Putamen (tissue), 1 donor: ENCODE results near the gene CDHR2.
"Not testable (repeated sequence)": the region's sequence is repeated elsewhere in the genome, so short reads cannot be mapped to it uniquely, and the experiment has no call there.

Source experiments
- DNase-seq: peaks from one replicate; pipeline ENCODE4 v3.0.0-alpha.2; 2016; ENCODE audit warnings: low spot score

The CDHR2 gene

DNA sequence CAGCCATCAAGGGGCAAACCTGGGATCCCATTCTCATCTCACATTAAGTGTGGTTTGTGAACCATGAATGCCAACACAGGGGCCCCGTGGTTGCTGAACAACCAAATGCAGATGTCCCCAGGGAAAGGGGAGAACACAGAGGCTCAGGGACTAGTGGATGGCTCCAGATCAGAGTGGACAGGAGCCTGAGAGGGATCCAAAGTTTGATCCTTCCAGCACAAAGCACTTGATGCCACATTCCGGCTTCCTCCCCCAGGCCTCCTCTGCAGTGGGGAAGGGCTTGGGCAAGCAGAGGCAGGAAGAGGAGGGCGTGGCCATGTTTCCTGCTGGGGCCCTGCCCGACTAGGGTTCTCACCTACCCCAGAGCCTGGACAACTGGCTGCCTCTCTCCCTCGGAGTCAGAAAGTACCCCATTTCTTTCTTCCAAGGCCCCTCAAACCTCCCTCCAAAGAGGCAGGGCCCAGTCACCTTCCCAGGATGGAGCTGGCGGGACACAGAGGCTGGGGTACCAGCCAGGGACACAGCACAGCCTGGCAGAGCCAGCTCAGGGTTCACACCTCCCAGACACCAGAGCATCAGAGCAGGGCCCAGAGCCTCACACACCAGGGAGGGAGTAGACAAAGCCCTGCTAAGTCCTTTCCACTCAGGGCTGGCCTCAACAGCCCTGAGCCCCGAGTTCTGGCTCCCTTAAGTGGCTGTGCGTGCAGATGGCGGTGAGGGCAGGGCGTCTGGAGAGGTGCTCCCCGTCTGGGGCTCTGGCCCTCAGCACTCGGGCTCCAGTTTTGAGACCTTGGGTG lies 7.6 kb upstream of the CDHR2 start:
- DNase-seq: no peak

DNA sequence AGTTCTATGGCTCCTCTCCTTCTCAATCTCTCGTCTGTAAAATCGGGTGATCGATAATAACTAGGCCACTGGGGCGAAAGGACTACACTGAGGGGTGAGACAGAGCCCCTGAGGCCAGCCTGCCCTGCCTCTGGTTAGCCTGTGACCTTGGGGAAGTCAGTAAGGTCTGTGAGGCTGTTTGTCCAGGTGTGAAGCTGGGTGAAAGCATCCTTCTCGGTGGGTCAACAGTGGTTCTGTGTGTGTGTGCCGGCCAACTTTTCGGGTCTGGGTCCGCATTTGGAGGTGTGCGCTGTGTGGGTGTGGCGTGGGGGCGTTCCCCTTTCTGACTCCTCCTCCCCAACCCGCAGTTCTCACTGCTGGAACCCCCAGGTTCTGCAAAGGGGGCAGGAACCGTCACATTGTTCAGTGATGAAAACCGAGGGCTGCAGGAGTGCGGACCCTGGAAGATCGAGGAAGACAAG lies 7.0 kb upstream of the CDHR2 start:
- no peak for DNase-seq

DNA sequence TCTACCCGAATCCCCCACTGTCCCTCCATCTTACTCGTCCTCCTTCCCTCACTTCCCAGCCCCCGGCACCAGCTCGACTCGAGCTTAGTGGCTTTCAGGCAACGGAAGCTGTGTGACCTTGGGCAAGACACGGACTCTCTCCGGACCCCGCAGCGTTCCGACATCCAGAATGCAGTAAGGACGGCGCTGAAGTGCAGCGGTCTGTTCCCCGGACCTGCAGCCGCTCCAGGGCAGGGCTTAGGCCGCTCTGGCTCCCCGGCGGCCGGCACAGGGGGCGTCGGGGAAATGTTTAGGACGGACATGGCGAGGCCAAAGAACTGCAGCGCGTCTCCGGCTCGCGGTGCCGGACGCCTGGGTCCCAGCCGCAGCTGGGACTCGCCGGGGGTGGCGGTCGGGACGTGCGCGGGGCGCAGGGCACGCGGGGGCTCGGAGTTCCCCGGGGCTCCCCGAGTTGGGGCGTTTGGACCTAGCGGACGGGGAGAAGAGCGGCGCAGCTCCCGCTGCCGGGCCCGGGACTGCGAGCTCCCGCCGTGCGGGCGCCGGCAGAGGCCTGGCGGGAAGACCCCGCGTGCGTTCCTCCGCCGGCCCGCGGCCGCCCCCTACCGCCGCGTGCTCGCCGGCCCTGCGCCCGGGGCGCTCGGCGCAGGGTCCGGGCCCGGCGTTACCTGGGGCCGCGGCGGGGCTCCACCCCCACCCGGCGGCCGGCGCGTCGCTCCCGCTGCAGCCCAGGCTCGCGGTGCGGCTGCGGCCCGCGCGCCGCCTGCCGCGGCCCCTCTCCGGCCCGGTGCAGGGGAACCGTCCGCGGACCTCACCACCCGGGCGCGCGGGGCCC lies 6.3 kb upstream of the CDHR2 start:
- no peak for DNase-seq

DNA sequence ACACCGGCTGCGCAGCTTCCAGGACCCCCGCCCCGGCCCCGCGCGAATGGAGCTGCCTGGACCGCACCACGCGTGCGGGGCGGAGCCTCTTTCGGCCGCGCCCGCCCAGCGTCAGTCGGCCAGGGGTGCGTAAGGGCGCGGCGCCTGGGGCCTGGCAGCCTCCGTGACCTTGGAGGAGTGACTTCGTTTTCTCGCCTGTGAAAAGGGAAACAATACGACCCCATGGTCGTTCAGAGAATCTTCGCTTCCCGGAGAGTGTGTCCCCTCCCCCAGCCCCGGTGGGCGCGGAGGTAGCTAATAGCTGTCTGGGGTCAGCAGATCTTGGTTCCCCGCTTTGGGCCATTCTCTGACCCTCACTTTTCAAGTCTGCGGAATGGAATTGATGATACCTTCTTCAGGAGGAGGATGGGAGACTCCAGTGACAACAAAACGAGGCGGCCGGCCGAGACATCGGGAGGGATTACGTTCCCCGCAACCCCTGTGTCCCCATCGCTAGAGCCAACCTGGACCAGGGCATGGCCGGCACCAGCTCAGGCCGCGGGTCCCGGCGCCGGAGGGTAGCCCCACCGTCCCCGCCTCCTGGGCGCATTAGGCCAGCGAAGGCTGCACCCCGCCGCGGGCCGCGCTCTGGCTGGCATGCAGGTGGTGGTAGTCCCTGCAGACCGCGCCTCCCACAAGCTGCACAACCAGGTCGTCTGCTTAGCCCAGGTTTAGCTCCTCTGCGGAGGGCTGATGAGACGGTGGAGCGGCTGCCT lies 5.5 kb upstream of the CDHR2 start:
- peak; percentile 65 for DNase-seq

DNA sequence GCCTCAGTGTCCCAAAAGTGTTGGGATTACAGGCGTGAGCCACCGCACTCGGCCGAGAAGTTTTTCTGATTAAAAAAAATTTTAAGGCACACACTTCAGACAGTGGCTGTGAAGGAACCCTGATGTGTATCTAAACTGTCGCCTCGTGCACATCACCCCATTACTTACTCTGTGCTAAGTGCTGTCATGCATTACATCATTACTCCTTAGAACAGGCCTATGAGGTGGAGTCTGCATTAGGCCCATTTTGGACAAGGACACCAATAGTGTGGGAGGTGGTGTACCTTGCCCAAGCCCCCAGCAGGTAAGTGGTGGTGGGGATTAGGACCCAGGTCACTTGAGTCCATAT lies 3.8 kb upstream of the CDHR2 start:
- no peak for DNase-seq

DNA sequence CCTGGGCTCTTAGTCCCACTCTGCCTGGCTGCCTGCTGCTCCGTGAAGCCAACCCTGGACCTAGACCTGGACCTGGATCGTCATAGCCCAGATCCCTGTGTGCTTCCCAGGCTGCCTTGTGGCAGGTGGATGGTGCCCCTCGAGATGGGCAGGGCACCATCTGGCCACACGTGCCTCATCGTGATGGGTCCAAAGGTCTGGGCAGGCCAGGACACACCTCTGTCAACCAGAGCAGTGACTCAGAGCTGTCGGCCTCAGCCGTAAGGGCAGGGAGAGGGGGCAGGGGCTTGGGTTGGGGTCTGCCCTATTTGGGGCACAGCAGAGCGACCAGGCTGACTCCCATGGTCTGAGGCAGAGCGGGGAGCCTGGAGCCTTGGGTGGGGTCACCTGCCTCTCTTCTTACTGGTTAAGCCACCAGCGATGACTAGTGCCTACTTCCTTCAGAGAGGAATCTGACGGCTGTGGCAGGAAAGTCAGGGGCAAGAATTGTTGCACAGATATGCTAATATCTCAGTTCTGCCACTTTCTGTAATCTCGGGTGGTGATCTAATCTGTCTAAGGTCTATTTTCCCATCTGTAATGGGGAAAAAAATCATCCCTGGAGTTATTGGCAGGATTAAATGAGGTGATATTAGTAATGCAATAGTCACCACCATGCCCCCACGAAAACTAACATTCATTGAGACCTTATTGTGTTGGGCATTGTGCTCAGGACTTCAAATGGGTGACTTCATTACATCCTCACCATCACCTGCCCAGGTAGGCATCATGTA lies 3.2 kb upstream of the CDHR2 start:
- no peak for DNase-seq

DNA sequence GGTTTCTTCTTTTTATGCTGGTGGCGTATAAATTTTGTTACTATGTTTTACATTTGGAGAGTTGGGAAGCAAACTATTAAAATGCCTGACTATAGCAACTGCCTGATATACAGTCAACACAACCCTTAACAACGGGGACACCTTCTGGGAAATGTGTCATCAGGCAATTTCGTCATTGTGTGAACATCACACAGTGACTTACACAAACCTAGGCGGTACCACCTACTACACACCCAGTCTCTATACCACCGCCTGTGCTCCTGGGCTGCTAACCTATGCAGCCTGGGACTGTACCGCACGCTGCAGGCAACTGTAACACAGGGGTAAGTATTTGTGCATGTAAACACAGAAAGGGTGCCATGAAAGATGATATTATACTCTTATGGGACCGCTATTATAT lies 1.3 kb upstream of the CDHR2 start:
- no peak for DNase-seq

DNA sequence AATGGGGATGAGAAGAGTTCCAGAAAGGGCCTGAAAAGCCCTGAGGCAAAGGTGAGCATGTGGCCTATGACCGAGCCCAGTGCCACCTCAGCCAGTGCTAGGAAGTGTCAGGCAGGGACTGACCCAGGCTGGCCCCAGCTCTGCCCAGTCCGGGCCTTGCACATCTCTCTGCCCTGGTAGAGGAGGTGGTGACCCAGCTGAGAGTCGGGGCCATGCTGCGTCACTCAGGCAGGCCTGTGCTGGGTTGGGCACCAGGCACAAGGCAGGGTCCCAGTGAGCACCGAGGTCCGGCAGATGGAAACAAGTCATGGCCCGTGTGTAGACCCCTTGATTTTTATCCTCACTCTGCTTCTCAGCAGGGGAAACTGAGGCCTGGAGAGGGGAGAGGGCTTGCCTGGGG lies 729 bp downstream of the CDHR2 start:
- no peak for DNase-seq

DNA sequence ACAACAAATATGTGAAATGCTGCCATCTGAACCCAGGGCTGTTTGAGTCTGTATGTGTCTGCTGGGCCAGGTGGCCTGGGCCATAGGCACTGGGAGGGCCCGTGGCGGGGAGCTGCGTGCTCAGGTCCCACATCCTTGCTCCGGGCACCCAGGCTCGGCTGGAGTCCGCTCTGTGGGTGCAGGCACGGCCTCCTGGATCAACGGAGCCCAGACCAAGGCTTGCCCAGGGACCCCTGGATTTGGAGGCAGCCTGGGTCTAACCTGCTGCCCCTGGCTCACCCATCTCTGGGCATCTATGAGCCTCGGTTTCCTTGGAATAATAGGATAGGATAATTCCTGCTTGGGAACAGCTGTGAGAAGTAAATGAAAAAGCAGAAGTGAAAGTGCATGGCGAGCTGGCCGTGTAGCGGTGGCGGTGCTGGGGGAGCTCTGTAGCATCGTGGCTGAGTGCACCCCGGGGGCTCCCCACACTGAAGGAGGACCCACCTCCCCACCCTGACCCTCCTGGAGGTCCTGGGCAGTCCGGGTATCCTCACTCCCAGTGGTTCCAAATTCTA lies 1.2 kb downstream of the CDHR2 start:
- no peak for DNase-seq

DNA sequence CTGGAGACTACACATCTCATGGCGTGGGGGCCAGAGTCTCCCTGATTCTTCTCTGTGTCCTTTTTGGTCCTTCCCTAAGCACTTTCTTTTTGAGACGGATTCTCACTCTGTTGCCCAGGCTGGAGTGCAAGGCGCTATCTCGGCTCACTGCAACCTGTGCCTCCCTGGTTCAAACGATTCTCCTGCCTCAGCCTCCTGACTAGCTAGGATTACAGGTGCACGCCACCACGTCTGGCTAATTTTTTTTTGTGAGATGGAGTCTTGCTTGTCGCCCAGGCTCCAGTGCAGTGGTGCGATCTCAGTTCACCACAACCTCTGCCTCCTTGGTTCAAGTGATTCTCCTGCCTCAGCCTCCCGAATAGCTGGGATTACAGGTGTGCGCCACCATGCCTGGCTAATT lies 1.8 kb downstream of the CDHR2 start:
- DNase-seq: not testable (repeated sequence)

DNA sequence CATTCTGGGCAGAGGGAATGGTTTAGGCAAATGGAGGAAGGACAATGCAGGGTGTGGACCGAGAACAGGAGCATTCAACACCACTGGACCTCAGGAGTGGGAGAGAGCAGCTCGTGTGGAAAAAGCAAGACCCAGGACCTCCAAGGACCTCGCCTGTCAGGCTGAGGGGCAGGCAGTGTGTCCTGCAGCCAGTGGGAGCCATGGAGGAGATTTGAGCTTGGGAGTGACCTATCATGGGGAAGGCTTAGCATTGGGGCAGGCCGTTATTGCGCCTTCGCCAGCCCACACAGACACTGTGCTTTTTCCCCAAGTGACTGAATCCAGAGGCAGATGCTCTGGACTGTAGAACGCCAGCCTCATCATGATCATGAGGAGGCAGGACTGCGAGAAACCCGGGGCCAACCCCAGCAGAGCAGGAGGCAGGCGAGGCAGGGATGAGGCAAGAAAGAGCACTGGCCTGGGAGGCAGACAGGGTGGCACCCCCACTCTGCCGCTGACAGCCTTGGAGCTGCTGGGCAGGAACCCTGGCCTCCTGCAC lies 3.3 kb downstream of the CDHR2 start:
- no peak for DNase-seq

DNA sequence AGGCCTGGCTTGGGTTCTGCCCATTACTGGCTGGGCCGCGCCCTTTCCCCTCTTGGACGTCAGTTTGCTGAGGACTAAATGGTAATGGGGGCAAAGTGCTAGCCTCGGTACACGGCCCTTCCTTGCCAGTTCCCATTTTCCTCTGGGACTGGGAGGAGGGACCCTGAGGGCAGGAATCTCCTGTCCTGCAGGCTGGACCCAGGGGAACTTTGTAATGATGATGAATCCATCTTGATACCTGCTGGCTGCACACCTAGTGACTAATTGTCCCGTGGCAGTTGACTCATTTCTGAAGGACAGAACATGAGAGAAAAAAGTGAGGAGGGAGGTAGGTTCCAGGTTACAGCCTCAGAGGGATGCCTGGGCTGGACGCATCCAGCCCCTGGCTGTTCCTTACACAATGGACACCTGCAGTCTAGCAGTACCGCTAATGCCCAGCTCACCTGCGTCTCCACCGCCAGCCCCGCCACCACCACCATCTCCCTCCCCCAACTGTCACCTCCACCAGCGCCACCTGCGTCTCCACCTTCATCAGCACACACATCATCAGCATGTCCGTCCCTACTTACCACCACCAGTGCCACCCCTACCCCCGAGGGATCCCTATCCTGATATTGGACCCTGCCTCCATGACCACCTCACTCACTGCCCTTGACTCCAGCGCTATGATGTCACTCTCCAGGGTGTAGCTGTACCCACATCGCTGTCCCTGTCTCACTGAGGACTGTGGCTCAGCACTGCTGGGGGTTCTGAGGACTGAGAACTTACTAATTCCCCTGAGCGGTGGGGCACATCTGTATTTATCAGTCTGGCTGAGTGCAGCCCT lies 4.3 kb downstream of the CDHR2 start:
- no peak for DNase-seq

DNA sequence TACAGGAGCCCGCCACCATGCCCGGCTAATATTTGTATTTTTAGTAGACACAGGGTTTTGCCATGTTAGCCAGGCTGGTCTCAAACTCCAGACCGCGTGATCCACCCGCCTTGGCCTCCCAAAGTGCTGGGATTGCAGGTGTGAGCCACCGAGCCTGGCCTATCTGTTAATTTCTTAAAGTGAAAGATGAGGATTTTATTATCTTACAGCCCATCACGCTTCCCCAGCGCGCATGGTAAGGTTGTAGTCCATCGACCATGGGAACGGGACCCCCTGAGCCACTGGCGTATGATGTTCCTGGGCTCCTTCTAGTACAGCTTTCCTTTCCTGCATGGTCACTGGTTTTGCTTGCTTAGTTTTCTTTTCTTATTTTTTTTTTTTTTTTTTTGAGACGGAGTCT lies 8.7 kb downstream of the CDHR2 start:
- no peak for DNase-seq

DNA sequence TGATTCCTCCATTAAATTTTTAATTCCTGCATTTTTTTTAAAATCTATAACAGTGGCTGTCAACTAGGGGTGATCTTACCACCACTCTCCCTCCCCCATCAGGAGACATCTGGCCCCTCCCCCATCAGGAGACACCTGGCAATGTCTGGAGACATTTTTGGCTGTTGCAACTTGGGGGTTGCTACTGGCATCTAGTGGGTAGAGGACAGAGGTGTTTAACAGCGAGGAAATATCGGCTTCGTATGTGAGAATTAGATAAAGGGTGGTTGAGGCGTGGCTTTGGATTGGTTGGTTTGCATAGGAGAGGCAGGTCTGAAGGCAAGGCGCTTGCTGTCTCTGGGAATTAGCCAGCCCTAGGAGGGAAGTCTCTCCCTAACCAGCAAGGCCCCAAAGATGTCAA lies 10.5 kb downstream of the CDHR2 start:
- DNase-seq: no peak

DNA sequence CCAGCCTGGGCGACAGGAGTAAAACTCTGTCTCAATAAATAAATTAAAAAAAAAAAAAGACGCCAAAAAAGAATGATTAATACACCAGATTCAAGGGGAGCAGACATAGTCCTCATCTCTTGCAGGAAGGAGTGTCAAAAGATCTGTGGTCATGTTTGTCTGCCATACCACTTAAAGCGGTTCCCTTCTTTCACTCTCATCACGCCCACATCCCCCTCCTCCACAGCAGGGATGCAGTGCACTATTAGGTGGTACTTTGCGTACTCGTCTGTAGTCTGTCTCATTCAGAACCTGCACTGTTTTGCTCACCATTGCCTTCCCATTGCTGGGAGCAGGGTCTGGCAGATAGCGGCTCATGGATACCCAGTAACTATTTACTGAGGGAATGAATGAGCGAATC lies 11.2 kb downstream of the CDHR2 start:
- no peak for DNase-seq

DNA sequence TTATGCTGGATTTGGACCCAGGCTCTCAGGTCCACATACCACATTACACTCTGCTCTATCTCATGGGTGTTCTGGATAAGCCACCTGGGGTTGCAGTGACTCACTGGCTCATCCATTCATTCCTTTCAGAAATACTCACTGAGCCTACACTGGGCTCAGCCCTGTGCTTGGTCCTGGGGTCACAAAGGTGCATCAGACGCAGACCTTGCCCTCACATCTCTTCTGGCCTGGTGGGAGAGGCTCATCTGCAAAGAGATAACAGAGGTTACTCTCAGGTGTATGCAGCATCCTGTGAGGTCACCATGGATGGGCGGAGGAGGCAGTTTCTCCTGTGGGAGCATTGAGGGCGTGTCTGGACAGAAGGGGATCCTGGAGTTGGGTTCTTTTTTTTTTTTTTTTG lies 12.1 kb downstream of the CDHR2 start:
- no peak for DNase-seq

DNA sequence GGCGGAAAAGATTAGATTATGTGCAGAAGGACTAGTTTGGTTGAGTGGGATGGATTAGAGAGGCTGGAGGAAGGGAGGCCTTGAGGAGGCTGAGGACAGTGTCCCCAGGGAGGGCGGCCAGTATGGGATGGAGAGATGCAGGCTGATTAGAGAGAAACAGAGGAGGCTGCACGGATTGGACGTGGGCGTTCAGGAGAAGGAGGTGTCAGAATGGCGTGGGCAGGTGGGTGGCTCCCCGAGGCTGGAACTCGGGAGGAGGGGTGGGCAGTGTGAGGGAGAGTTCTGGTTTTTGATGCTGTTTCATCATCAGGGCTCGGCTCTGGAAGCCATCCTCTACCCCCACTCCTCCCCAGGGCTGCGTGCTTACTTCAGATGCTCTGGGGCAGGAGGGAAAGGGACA lies 13.0 kb downstream of the CDHR2 start:
- no peak for DNase-seq

DNA sequence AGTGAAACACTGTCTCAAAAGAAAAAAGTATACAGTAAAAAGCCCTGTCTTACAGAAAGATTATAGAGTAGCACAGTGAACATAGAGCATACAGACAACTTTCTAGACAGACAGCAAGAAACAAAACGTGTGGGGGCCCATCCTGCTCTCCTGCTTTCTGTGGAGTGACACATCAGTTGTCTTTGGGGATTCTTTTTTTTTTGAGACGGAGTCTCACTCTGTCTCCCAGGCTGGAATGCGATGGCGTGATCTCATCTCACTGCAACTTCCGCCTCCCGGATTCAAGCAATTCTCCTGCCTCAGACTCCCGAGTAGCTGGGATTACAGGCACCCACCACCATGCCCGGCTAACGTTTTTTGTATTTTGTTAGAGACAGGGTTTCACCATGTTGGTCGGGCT lies 14.9 kb downstream of the CDHR2 start:
- no peak for DNase-seq

DNA sequence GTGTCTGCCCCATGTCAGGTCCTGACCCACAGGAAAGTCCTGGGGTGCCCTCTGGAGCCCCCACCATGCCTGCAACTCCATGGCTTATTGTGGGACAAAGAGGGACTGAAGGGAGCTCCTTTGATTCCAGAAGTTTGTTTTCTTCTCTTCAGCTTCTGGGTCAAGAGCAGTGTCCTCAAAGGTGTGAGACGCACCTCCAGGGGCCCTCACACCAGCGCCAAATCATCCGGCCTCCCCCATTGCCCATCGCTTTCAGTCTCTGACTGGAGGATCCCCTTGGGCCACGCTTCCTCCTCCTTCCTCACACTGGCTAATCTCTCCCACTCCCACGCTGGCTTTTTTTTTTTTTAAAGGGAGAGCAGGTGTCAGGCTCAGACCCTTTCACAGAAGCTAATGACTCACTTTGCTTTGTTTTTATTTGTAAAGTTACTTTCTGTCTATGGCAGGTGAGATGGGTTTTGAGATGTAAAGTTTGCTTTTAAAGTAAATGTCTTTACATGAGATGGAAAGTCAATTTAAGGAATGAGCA lies 16.7 kb downstream of the CDHR2 start:
- no peak for DNase-seq

DNA sequence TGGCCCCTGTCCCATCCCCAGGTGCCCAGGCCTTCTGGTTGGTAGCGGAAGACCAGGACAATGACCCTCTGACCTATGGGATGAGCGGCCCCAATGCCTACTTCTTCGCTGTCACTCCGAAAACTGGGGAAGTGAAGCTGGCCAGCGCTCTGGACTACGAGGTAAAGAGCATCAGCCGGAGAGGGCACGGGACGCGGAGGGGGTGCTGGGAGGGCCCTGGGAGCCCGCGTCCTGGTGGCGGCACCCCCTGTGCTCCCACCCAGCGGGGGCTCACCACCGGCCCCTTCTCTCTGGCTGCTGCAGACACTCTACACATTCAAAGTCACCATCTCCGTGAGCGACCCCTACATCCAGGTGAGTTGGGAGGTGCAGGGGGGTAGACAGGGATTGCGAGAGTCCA lies 19.5 kb downstream of the CDHR2 start:
- no peak for DNase-seq
